Activated CD4-positive, CD25-positive, alpha-beta regulatory T cell treated with anti-CD3 and anti-CD28 coated beads, Interleukin-2, amount 50 U/mL, for 72 hours (primary cell): Measurements from ENCODE around the gene OR2AT4.
"Not testable (repeated sequence)": the region's sequence is repeated elsewhere in the genome, so short reads cannot be mapped to it uniquely, and the experiment has no call there.

Source experiments
- DNase-seq: peaks from one replicate; pipeline ENCODE4 v3.0.0; 2021

Gene OR2AT4

GRCh38 chr11:75063741-75064314 is 32.8 kb downstream of the OR2AT4 start:
- no peak for DNase-seq

- DNase-seq: no peak
Observed at GRCh38 chr11:75059299-75059698, 37.4 kb downstream of the OR2AT4 start.

- no peak for DNase-seq
Observed at GRCh38 chr11:75056814-75057213, 39.9 kb downstream of the OR2AT4 start.

- DNase-seq: no peak
Observed at GRCh38 chr11:75055511-75055910, 41.2 kb downstream of the OR2AT4 start.

GRCh38 chr11:75052457-75052856 is 44.2 kb downstream of the OR2AT4 start:
- no peak for DNase-seq

DNA sequence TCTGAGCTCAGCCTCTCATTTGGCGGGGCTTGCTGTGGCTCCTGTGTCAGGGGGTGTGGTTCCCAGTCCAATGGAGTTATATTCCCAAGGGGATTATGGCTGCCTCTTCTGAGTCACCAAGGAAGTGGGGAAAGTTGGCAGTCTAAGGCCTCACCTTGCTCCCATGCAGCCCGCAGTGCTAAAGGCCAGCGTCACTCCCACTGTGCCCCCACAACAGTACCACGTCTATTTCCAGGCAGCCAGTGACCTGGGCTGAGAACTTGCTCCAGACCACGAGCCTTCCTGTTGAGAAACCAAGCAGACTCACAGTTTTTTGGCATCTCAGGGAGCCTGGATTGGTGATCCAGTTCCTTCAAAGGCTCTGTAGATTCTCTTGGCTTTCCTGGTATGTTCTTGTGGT is 45.6 kb downstream of the OR2AT4 start:
- no peak for DNase-seq

GRCh38 chr11:75050516-75050915 is 46.2 kb downstream of the OR2AT4 start:
- DNase-seq: no peak

GRCh38 chr11:75049501-75050266 is 47.0 kb downstream of the OR2AT4 start:
- not testable (repeated sequence) for DNase-seq

- no peak for DNase-seq
Observed at GRCh38 chr11:75047191-75047590, 49.5 kb downstream of the OR2AT4 start.

DNA sequence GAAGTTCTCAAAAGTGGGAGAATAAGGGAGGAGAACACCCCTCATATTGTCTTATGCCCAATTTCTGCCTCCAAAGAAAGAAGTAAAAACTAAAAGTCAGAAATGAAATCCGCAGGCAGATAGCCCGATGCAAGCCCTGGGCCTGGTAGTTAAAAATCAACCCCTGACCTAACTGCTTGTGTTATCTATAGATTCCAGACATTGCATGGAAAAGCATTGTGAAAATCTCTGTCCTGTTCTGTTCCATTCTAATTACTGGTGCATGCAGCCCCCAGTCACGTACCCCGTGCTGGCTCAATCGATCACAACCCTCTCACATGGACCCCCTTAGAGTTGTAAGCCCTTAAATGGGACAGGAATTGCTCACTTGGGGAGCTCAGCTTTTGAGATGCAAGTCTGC is 50.0 kb downstream of the OR2AT4 start:
- not testable (repeated sequence) for DNase-seq

DNA sequence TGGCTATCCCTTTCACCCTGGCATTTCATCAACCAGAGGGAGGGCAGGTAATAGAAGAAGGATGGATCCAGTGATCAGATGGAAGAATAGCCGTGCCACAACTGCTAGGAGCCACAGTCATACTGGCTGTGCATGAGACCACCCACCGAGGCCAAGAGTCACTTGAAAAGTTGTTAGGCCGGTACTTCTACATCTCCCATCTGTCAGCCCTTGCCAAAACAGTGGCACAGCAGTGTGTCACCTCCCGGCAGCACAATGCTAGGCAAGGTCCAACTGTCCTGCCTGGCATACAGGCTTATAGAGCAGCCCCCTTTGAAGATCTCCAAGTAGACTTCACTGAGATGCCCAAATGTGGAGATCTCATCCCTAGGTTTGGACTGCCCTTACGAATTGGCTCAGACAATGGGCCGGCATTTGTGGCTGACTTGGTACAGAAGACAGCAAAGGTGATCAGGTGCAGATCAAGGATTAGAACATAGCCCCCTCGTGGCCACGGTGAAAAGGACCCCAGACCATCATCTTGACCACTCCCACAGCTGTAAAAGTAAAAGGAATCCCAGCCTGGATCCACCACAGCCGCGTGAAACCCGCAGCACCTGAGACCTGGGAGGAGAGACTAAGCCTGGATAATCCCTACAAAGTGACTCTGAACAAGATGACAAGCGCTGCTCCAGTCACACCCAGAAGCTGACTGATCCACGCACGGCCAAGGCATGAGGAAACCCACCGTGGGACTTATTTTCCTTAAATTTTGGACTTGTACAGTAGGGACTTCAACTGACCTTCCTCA is 52.1 kb downstream of the OR2AT4 start:
- not testable (repeated sequence) for DNase-seq

DNA sequence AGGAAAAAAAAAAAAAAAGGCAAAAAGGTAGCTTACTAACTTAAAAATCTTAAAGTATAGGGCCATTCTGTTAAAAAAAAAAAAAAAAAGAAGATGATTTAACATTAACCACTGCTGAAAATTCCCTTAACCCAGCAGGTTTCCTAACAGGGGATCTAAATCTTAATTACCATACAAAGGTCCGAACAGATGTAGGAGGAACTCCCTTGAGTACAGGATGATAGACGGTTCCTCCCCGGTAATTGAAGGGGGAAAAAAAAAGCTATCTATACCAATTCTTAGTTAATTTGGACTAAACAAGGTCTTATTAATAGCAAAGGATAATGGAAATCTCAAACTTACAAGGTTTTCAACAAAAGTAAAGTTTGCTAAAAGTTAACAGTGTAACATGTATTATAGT is 54.9 kb downstream of the OR2AT4 start:
- not testable (repeated sequence) for DNase-seq

GRCh38 chr11:75041263-75041662 is 55.4 kb downstream of the OR2AT4 start:
- no peak for DNase-seq

DNA sequence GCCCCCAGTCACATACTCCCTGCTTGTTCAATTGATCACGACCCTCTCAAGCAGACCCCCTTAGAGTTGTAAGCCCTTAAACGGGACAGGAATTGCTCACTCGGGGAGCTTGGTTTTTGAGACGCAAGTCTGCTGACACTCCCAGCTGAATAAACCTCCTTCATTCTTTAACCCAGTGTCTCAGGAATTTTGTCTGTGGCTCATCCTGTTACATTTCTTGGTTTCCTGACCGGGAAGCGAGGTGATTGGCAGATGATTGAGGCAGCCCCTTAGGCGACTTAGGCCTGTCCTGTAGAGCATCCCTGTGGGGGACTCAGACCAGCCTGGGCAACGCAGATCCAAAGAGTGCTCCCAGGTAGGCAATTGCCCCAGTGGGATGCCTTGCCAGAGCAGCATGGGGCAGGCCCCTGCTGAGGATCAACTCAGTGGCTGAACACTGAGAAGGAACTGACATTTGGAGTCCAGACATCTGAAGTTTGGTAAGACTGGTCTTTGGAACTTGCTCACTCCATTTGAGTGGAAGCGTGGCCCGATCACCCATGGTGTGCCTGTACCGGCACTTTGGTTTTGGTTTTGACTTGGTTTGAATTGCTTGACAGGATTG is 56.4 kb downstream of the OR2AT4 start:
- no peak for DNase-seq

DNA sequence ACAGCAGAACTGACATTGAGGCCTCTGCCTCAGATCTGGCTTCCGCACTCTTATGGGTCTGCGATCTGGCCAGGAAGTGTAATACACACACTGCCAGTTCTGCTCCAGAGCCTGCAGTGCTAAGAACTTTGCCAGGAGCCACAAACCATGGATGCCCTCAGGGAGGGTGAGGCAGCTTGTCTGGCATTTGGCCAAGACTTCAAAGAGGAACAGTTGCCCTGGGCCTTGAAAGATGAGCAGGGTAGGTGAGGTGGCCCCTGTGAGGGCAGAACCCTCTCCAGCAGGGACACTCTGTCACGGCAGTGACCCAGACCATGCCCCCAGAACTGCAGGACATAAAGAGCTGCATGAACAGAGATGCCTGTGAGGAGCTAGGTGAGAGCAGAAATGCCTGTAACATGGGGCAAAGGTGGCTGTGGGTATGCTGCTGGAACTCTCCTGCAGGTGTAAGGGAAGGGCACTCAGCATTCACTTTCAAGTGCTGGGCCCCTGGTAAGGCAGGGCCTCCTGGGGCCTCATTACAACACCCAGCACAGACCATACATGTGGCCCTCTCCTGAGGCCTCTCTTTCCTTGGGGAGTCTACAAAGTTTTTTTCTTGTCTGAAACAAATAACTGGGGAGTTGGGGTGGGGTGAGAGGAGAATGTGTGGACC is 60.6 kb downstream of the OR2AT4 start:
- no peak for DNase-seq

DNA sequence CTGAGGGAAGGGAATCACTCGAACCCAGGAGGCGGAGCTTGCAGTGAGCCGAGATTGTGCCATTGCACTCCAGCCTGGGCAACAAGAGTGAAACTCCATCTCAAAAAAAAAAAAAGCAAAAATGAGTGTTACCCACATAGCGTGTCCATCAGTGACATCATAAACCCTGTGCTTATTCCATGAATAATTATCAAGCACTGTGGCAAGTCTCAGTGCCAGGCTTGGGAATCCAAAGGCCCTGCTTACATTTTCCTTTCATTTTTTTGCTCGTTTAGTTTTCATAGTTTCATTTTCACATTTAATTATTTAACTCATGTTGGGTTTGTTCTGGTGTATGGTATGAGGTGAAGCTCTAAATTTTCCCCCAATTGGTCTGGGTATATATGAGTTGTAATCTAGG is 61.4 kb downstream of the OR2AT4 start:
- no peak for DNase-seq

DNA sequence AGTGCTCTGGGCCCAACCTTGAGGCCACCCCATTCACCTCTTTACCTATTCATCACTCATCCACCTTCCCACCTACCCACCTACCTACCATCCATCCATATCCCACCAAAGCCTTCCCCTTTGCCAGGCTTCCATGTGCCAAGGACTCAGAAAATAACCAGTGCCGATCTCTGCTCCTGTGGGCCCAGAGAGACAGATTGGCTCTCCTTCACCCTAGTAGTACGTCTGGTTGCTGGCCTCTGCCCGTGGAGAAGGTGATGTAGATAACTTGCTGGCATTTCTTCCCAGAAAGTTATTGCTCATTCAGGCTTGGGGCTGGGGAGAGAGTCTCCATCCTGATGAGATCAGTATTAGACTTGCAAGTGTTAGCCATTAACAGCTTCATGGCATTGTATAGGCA is 62.8 kb downstream of the OR2AT4 start:
- DNase-seq: no peak

GRCh38 chr11:75032550-75032935 is 64.1 kb downstream of the OR2AT4 start:
- DNase-seq: no peak

DNA sequence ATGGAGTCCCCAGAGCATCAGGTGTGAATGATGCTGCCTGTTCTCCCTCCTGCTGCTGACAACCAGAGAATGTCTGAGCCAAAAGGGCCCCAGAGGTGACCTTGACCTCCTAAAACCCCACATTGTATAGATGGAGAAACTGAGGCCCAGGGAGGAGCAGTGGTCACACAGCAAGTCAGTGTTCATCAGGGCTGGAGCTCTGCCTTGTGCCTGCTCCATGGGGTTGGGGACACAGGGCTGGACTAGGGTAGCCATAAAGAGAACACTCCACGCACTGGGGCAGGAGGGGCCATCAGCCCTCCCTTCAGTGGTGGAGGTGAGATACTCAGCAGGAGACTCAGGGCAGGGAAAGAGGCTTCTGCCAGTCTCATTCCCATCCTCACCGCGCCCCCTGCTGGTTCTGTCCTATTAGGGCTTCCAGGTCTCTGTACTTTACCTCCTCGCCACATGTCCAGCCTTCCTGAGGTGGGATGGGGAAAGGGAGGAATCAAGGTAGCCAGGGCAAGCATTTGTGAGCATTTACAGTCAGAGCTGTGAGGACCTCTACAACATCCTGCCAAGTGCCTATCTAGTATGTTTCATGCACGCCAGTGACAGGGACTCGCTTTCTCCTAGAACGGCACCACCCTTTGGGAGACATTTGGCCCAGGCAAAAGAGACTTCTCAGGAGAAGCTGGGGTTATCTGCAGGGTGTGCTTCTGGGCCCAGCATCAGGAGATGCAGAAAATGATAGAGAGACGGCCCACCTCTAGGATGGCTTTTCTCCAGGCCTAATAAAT is 64.7 kb downstream of the OR2AT4 start:
- DNase-seq: peak; percentile 63
